ENCODE data around the gene COL8A2.

- no peak for TF ChIP-seq CTCF (IDR thresholded peaks at IDR 0.05)
- no peak for TF ChIP-seq POLR2A (IDR thresholded peaks at IDR 0.05)
Observed at GRCh38 chr1:36096500-36097432, 28.3 kb downstream of the COL8A2 start.

All from right lobe of liver (tissue), 4 donors.